Activated naive CD4-positive, alpha-beta T cell treated with anti-CD3 and anti-CD28 coated beads, Interleukin-2, amount 10 ng/mL, durations not matched to agents 7 days and 5 days (primary cell): ENCODE measurements around the gene POC1A.

Source experiments
- CTCF ChIA-PET: fragments of 350-600 bp; sonication (Branson Sonifier 250); formaldehyde crosslinking; loops from one replicate; lab custom pipeline; 2021; ENCODE audit warnings: antibody characterized with exemption; lab: Charles Lee
- DNase-seq: peaks from one replicate; pipeline ENCODE4 v3.0.0-alpha.2; 2020
- H3K27ac Mint-ChIP-seq: one replicate; pipeline ENCODE4 v1.8.0; 2021; ENCODE audit warnings: mild to moderate bottlenecking, moderate library complexity, mixed read lengths
- H3K27me3 Mint-ChIP-seq: one replicate; pipeline ENCODE4 v1.8.0; 2021; ENCODE audit warnings: mild to moderate bottlenecking, mixed read lengths
- H3K36me3 Mint-ChIP-seq: one replicate; pipeline ENCODE4 v1.8.0; 2021; ENCODE audit warnings: mixed read lengths
- H3K4me1 Mint-ChIP-seq: one replicate; pipeline ENCODE4 v1.8.0; 2021; ENCODE audit warnings: mixed read lengths
- H3K4me3 Mint-ChIP-seq: one replicate; pipeline ENCODE4 v1.8.0; 2021; ENCODE audit warnings: mild to moderate bottlenecking, moderate library complexity, mixed read lengths
- H3K9me3 Mint-ChIP-seq: one replicate; pipeline ENCODE4 v1.8.0; 2021; ENCODE audit warnings: mixed read lengths

POC1A gene

DNA sequence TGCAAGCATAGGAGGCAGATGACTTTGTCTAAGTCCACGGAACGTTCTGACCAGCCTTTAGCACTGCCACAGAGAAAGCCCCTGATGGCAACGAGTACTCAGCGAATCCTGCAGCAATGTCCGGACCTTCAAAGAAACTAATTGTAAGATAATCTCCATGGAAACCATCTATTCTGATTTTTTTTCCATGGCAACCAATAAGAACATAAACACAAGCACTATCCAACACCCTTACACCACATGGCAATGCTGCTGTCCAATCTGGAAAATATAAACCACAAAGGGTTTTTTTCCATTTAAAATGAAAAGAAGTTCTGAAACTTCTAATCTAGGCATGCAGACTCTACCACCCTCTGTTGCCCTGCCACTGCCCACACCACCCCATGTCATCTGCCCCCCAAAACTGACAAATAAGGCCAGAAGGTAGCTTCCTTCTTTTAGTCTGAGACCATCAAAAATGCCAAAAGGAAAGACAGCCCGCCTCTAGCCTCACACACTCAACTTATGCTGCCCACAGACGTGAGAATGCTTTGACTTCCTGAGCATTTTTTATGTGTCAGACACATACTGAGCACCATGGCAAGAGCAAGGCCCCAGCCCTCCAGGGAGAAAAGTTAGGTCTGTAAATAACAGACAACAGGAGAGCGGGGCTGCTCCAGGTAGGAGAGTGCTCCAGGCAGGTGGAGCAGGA lies 44.5 kb downstream of the POC1A start:
- CTCF ChIA-PET: interaction anchor here (0.8 to 1.8 kb wide), 3 partner anchors 14 to 53 kb away, joined by 4 read pairs; no protein-coding TSS in a partner anchor
- no peak overlapping the region for H3K4me3 Mint-ChIP-seq
- peaks cover 19% of the 10 kb centered on the region for H3K36me3 Mint-ChIP-seq
- H3K4me1 Mint-ChIP-seq: peaks cover 2% of the 10 kb centered on the region
- H3K27ac Mint-ChIP-seq: no peak overlapping the region
- H3K27me3 Mint-ChIP-seq: no peaks in the 10 kb centered on the region
- DNase-seq: no peak
- no peaks in the 10 kb centered on the region for H3K9me3 Mint-ChIP-seq

DNA sequence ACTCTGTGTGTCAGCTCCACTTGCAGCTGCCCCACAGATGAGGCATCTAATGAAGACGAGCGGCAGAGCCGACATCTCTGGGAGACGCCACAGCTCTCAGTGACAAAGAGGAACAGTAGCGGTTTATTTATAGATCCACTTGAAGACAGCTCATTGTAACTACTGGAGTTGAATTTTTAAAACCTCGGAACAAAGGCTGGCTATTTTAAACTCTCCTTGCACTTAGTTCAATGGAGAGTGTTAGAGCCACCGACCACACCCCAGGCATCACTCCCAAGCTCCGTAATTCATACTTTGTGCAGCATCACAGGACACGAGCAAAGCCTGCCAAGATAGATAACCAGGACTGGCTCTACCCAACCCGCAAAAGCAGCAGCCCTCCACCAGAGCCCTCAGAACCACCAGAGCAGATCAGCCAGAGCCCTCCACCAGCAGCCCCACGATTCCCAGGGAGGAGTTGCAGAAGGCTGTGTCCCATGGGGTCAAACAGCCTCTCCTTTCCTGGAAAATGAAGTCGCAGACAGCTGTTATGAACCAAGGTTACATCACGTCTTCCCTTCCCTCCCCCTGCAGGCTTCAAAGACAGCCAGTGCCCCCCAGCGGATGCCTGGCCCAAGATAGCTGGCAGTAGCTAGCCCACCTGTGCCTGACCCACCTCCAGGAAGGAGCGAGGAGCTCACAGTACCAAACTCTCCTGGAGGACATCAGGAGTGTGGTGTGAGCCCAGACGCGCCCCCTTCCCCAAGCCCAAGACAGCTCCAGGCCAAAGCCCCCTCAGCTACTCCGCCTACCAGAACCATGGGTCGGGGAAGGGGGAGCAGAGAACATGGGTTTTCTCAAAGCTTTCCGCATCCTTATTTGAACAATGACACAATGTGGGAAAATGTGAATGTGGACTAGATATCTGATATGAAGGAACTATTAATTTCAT lies 45.7 kb downstream of the POC1A start:
- Mint-ChIP-seq H3K36me3 (peaks cover 19% of the 10 kb centered on the region), H3K9me3 (no peaks in the 10 kb centered on the region), H3K27ac (no peak overlapping the region), H3K27me3 (no peaks in the 10 kb centered on the region), H3K4me1 (peaks cover 2% of the 10 kb centered on the region), H3K4me3 (no peak overlapping the region)
- no peak for DNase-seq
- CTCF ChIA-PET: interaction anchor here (0.8 to 1.8 kb wide), 3 partner anchors 15 to 108 kb away, joined by 3 to 4 read pairs (median 4); no protein-coding TSS in a partner anchor

- Mint-ChIP-seq H3K27me3 (no peaks in the 10 kb centered on the region), H3K4me3 (no peak overlapping the region), H3K9me3 (no peaks in the 10 kb centered on the region), H3K4me1 (peaks cover 2% of the 10 kb centered on the region), H3K36me3 (peaks cover 23% of the 10 kb centered on the region), H3K27ac (peak overlapping the region; percentile 68)
- CTCF ChIA-PET: interaction anchor here (1.4 kb wide), 1 partner anchor 106 kb away, joined by 3 read pairs; no protein-coding TSS in a partner anchor
- DNase-seq: no peak
These were observed 47.1 kb downstream of the POC1A start for GRCh38 chr3:52106951-52107611.

- H3K36me3 Mint-ChIP-seq: peaks cover 31% of the 10 kb centered on the region
- H3K9me3 Mint-ChIP-seq: peaks cover 5% of the 10 kb centered on the region
- H3K27ac Mint-ChIP-seq: no peak overlapping the region
- CTCF ChIA-PET: interaction anchor here (0.7 to 1.2 kb wide), 2 partner anchors 18 to 104 kb away, joined by 3 to 4 read pairs; no protein-coding TSS in a partner anchor
- H3K4me3 Mint-ChIP-seq: no peak overlapping the region
- peaks cover 2% of the 10 kb centered on the region for H3K4me1 Mint-ChIP-seq
- no peak for DNase-seq
- H3K27me3 Mint-ChIP-seq: no peaks in the 10 kb centered on the region
These were observed 49.3 kb downstream of the POC1A start for GRCh38 chr3:52104684-52105640.

- DNase-seq: no peak
- peaks cover 5% of the 10 kb centered on the region for H3K9me3 Mint-ChIP-seq
- peaks cover 29% of the 10 kb centered on the region for H3K36me3 Mint-ChIP-seq
- no peak overlapping the region for H3K27ac Mint-ChIP-seq
- no peak overlapping the region for H3K4me3 Mint-ChIP-seq
- no peaks in the 10 kb centered on the region for H3K27me3 Mint-ChIP-seq
- H3K4me1 Mint-ChIP-seq: no peaks in the 10 kb centered on the region
- CTCF ChIA-PET: no interaction called here
These were observed 51.3 kb downstream of the POC1A start for GRCh38 chr3:52102934-52103333.

DNA sequence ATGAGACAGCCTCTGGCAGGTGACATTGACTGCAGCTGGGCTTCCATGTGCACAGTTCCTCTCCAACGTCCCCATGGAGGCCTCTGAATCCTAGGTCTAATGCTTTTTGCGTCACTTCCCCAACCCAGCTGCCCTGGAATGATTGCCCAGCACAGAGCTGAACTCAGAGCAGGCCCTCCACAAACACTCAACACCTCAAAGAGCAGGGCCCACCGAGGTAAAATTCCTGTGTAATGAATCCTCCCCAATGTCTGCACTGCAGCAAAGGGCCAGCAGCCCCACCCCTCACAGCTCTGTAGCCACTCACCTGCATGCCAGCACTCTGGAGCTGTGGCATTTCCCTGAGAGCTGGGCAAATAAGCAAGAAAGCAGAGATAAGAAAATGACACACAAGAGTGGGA lies 55.2 kb downstream of the POC1A start:
- Mint-ChIP-seq H3K4me1 (no peaks in the 10 kb centered on the region), H3K36me3 (peaks cover 32% of the 10 kb centered on the region), H3K27me3 (no peaks in the 10 kb centered on the region), H3K4me3 (no peak overlapping the region), H3K27ac (no peak overlapping the region), H3K9me3 (peaks cover 5% of the 10 kb centered on the region)
- CTCF ChIA-PET: interaction anchor here (1.4 kb wide), 1 partner anchor 24 kb away, joined by 4 read pairs; no protein-coding TSS in a partner anchor
- no peak for DNase-seq

DNA sequence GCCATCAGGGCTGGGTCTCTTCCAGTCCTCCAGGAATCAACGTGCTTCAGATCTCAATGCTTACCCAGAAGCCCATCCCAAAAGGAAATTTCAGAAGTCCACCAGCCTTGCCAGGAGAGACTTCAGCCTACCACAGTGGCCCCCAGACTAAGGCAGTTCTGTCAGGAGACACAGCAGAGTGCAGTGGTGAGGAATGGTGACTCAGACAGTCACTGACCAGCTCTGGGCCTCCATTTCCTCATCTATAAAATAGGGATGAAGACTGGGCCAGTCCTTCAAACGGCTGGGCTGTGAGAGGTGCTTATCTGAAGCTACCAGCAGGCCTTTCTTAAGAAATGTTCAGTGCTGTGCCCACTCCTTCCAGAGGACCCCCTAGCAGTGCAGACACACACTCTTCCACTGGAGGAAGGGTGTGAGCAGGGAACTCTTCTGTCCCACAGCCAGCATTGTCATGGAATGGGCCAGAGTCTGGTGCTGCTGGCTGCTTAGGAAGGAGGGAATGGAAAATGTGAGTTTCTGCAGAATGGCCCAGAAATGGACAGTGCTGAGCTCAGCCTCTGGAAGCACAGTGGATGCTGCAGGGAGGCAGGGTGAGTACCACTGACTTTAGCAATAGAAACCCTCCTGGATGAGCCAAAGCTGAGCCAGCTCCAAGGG lies 56.2 kb downstream of the POC1A start:
- CTCF ChIA-PET: interaction anchor here (1.4 kb wide), 1 partner anchor 25 kb away, joined by 7 read pairs; no protein-coding TSS in a partner anchor

GRCh38 chr3:52095990-52096775 lies 58.0 kb downstream of the POC1A start:
- DNase-seq: no peak
- CTCF ChIA-PET: no interaction called here
- peak overlapping the region; percentile 60 for H3K27ac Mint-ChIP-seq
- no peaks in the 10 kb centered on the region for H3K27me3 Mint-ChIP-seq
- peaks cover 20% of the 10 kb centered on the region for H3K36me3 Mint-ChIP-seq
- H3K9me3 Mint-ChIP-seq: peaks cover under 1% of the 10 kb centered on the region
- H3K4me3 Mint-ChIP-seq: no peak overlapping the region
- no peaks in the 10 kb centered on the region for H3K4me1 Mint-ChIP-seq

More for the DNA sequence above, 56.2 kb downstream of the POC1A start:
- Mint-ChIP-seq H3K4me3 (no peak overlapping the region), H3K27ac (no peak overlapping the region), H3K4me1 (no peaks in the 10 kb centered on the region), H3K27me3 (no peaks in the 10 kb centered on the region), H3K9me3 (peaks cover 5% of the 10 kb centered on the region), H3K36me3 (peaks cover 30% of the 10 kb centered on the region)
- DNase-seq: no peak

- CTCF ChIA-PET: no interaction called here
These were observed 59.4 kb downstream of the POC1A start for GRCh38 chr3:52094571-52095485.

GRCh38 chr3:52093756-52094545 lies 60.3 kb downstream of the POC1A start:
- CTCF ChIA-PET: no interaction called here
- no peak overlapping the region for H3K4me3 Mint-ChIP-seq

More at GRCh38 chr3:52094571-52095485, 59.4 kb downstream of the POC1A start:
- no peak overlapping the region for H3K4me3 Mint-ChIP-seq
- no peak overlapping the region for H3K27ac Mint-ChIP-seq
- no peak for DNase-seq
- peaks cover 13% of the 10 kb centered on the region for H3K36me3 Mint-ChIP-seq
- H3K27me3 Mint-ChIP-seq: no peaks in the 10 kb centered on the region
- H3K4me1 Mint-ChIP-seq: no peaks in the 10 kb centered on the region
- H3K9me3 Mint-ChIP-seq: no peaks in the 10 kb centered on the region

GRCh38 chr3:52092891-52093290 lies 61.3 kb downstream of the POC1A start:
- DNase-seq: no peak
- no peak overlapping the region for H3K4me3 Mint-ChIP-seq
- peaks cover 10% of the 10 kb centered on the region for H3K36me3 Mint-ChIP-seq
- CTCF ChIA-PET: no interaction called here
- H3K27ac Mint-ChIP-seq: no peak overlapping the region
- H3K4me1 Mint-ChIP-seq: peaks cover 1% of the 10 kb centered on the region
- H3K9me3 Mint-ChIP-seq: no peaks in the 10 kb centered on the region
- no peaks in the 10 kb centered on the region for H3K27me3 Mint-ChIP-seq

More at GRCh38 chr3:52093756-52094545, 60.3 kb downstream of the POC1A start:
- no peaks in the 10 kb centered on the region for H3K9me3 Mint-ChIP-seq
- H3K27me3 Mint-ChIP-seq: no peaks in the 10 kb centered on the region
- H3K27ac Mint-ChIP-seq: no peak overlapping the region
- peaks cover 9% of the 10 kb centered on the region for H3K36me3 Mint-ChIP-seq
- DNase-seq: no peak
- no peaks in the 10 kb centered on the region for H3K4me1 Mint-ChIP-seq
